GM19025 (cell line): Measurements from ENCODE around the gene DPY19L1.
"Not testable (repeated sequence)": the region's sequence is repeated elsewhere in the genome, so short reads cannot be mapped to it uniquely, and the experiment has no call there.

ENCODE experiments used
- ATAC-seq: cut with Tn5 transposase; IDR thresholded peaks from one replicate; pipeline ENCODE4 v1.9.1; 2021; ENCODE audit warnings: mild to moderate bottlenecking, low read depth, moderate library complexity; ENCODE audit not compliant: unreplicated experiment

Gene DPY19L1

GRCh38 chr7:34931739-34932138, 105.5 kb downstream of the DPY19L1 start:
- no peak for ATAC-seq

GRCh38 chr7:34929783-34930182, 107.5 kb downstream of the DPY19L1 start:
- ATAC-seq, result not testable (repeated sequence)

- no peak for ATAC-seq
These were observed 108.7 kb downstream of the DPY19L1 start for GRCh38 chr7:34928560-34928959.

DNA sequence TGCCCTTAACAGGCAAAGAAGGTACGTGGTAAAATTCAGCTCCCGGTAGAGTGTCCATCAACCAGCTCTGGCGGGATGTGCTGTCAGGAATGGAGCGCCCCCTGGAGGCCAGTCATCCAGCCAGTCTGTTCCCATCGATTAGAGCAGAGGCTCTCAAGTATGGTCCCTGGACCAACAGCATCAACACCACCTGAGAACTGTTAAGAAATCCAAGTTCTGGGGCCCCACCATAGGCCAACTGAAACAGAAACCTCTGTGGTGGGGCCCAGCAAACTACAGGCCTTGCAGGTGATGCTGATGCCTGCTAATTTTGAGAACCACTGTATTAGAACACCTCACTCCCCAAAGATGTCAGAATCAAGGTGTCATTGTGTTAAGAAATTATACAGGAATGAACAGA, 109.2 kb downstream of the DPY19L1 start:
- ATAC-seq, result peak; percentile 73

- ATAC-seq, result not testable (repeated sequence)
These were observed 116.8 kb downstream of the DPY19L1 start for GRCh38 chr7:34920470-34920869.

DNA sequence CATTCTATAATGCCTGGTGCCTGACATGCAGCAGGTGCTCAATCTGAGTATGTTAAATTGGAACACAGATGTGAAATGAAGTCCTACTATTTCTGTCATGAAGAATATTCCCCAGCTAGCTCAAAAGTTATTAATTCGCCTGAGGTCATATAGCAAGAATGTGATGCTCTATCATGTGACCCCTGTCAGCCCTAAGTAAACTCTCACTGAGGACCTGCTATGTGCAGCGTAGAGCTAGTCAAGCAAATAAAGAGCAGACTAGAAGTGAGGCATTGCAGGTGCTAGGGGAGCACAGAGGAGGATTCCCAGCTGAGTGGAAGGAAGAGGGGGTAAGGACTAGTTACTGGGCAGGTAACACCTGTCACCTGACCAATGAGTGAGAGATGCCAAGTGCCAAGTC, 118.2 kb downstream of the DPY19L1 start:
- not testable (repeated sequence) for ATAC-seq

GRCh38 chr7:34918198-34918861, 119.0 kb downstream of the DPY19L1 start:
- not testable (repeated sequence) for ATAC-seq

DNA sequence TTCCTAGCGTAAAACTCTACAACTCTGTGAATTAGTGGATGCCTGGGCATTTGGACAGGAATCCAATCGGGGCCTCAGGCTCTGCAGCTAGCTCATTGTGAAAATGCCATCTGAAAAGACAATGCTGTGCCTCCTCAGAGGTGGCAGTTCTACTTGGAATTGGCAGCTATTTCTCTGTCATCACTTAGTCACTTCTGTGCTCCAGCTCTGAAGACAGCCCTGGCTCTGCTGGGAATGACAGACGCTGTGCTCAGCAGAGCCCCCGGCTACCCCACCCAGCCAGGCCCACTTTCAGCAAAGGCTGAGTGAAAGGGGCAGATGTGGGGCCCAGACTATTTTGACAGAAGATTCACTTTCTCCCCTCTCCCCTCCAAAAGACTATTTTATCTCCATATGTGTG, 119.8 kb downstream of the DPY19L1 start:
- ATAC-seq, result not testable (repeated sequence)

DNA sequence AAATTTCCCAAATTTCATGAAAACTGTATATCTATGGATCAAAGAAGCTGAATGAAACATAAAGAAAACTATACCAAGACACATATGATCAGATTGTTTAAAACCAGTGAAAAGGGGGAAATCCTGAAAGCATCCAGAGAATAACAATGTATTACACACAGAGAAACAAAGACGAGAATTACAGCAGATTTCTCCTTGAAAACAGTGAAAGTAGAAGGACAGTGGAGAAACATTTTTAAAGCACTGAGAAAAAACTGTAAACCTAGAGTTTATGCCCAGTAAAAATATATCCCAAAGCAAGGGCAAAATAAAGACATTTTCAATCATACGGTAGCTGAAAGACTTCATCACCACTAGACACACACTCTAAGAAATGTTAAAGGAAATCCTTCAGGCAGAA, 121.0 kb downstream of the DPY19L1 start:
- no peak for ATAC-seq

GRCh38 chr7:34912236-34912635, 125.0 kb downstream of the DPY19L1 start:
- no peak for ATAC-seq

GRCh38 chr7:34906266-34906850, 130.9 kb downstream of the DPY19L1 start:
- ATAC-seq, result not testable (repeated sequence)

DNA sequence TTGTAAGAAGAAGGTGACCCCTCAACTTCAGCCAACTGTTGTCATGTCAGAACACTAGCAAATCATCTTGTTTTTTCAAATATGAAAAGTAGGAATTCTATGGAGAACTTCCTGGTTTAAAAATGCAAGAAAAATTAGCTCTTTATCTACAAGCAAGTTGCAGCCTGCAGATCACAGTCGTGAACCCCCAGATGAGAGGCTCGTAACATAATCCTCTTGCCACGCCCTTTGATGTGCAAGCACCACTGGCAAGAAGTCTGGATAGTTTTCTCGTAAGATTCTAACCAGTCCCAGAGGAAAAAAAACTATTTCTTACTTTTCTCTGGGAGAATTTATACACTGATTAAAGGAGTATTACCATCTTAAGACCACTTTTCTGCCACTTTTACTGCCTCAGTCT, 132.3 kb downstream of the DPY19L1 start:
- ATAC-seq, result no peak

DNA sequence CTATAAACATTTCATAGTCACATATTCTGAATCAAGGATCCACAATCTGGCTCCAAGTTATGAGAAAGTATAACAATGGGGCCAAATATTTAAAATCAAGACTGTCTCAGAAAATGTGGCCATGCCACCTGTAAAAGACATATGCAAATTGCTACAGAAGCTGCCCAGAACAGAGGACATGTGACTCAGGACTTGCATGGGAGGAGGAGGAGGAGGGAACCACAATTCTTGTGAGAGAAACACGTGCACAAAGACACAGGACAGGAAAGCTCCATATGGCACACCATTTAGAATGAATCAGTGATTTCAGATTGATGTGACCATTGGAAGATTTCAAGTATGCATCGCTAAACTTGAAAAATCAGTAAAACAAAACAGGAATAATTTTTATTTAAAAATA, 133.4 kb downstream of the DPY19L1 start:
- not testable (repeated sequence) for ATAC-seq

GRCh38 chr7:34902182-34902581, 135.1 kb downstream of the DPY19L1 start:
- no peak for ATAC-seq

DNA sequence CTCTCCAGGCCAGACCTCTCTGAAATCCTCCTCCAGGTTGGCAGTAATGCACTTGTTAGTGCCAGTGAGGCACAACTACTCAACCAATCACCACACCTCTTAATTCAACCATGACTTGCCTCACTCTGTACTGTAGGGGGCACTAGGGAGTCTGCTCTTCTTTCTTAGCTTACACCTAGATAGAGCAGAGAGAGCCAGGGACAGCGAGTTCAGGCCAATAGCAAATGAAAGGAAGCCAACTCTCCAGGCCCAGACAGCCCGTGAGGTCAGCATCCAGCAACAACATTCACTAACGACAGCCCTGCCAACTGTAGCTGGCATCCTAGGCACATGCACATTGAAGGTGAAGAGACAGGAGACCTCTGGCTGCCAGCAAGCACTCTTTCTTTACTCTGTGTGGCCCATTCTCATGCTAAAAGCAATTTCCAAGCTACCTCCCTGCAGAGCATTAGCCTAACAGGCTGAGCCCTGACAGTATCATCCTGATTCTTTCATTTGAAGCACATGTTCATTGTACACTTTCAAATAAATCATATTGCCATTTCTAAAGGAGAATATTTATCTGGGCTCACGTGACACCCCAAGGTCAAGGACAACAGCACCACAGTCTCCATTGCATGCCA, 136.3 kb downstream of the DPY19L1 start:
- no peak for ATAC-seq

DNA sequence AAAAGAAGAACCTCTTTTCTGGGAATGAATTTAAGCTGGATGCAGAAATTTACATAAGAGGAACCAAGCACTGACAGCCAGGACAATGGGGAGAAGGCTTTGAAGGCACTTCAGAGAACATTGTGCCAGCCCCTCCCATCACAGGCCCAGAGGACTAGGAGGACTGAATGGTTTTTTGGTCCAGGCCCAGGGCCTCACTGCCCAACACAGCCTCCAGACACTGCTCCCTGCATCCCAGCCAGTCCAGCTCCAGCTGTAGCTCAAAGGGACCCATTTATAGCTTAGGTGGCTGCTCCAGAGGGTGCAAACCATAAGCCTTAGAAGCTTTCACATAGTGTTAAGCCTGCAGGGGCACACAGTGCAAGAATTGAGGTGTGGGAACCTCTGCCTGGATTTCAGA, 142.1 kb downstream of the DPY19L1 start:
- ATAC-seq, result no peak

GRCh38 chr7:34889951-34890350, 147.3 kb downstream of the DPY19L1 start:
- no peak for ATAC-seq

- ATAC-seq, result no peak
These were observed 150.4 kb downstream of the DPY19L1 start for GRCh38 chr7:34886856-34887255.

DNA sequence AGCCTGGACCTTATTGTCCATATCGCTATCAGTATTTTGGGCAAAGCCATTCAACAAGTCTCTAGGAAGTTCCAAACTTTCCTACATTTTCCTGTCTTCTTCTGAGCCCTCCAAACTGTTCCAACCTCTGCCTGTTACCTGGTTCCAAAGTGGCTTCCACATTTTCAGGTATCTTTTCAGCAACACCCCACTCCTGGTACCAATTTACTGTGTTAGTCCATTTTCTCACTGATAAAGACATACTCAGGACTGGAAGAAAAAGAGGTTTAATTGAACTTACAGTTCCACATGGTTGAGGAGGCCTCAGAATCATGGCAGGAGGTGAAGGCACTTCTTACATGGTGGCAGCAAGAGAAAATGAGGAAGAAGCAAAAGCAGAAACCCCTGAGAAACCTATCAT, 153.4 kb downstream of the DPY19L1 start:
- ATAC-seq, result not testable (repeated sequence)

- ATAC-seq, result no peak
These were observed 157.4 kb downstream of the DPY19L1 start for GRCh38 chr7:34879871-34880270.

GRCh38 chr7:34878944-34879735, 158.1 kb downstream of the DPY19L1 start:
- not testable (repeated sequence) for ATAC-seq
